Ishikawa (cell line): ENCODE measurements around the gene MMRN1.

Source experiments
- CREB1 ChIP-seq: IDR thresholded peaks from 2 replicates; pipeline ENCODE4 v1.6.1; 2012; ENCODE audit warnings: low read depth
- EGR1 ChIP-seq: IDR thresholded peaks from 2 replicates; pipeline ENCODE4 v1.6.1; 2012
- EP300 ChIP-seq: IDR thresholded peaks from 2 replicates; pipeline ENCODE4 v1.6.1; 2012; ENCODE audit warnings: borderline replicate concordance
- MAX ChIP-seq: IDR thresholded peaks from 2 replicates; pipeline ENCODE4 v1.6.1; 2012
- RAD21 ChIP-seq: IDR thresholded peaks from 2 replicates; pipeline ENCODE4 v1.6.1; 2012; ENCODE audit warnings: low read depth
- REST ChIP-seq: IDR thresholded peaks from 2 replicates; pipeline ENCODE4 v1.6.1; 2012; ENCODE audit warnings: low read depth, mild to moderate bottlenecking
- TCF12 ChIP-seq: IDR thresholded peaks from 2 replicates; pipeline ENCODE4 v1.6.1; 2012; ENCODE audit warnings: low read depth
- TEAD4 ChIP-seq: IDR thresholded peaks from 2 replicates; pipeline ENCODE4 v1.6.1; 2012
- USF1 ChIP-seq: IDR thresholded peaks from 2 replicates; pipeline ENCODE4 v1.6.1; 2012

GRCh38 chr4:89994176-89994873, 99.7 kb downstream of the MMRN1 start:
- no peak for TF ChIP-seq USF1
- TF ChIP-seq REST: no peak
- TF ChIP-seq MAX: no peak
- TF ChIP-seq CREB1: no peak
- no peak for TF ChIP-seq RAD21
- no peak for TF ChIP-seq EGR1
- TF ChIP-seq TEAD4: no peak
- TF ChIP-seq EP300: no peak
- no peak for TF ChIP-seq TCF12
